Thymus (tissue), 11 donors: Measurements from ENCODE around the gene TACC3. TPM values are rescaled to one million over a fixed set of nuclear protein-coding genes. Genes with fewer than 3 reads are reported as not detected.

Experiments used
- DNase-seq, 9 donors: peaks; one replicate each; pipeline ENCODE4 v3.0.0-alpha.2; 2013; ENCODE audit warnings: low spot score in 9 of 9, low read depth in 6 of 9, missing footprints in 1 of 9
- H3K27ac ChIP-seq, 2 donors: one replicate each; pipeline ENCODE4 v1.5.1; 2013; ENCODE audit warnings: control low read depth in 1 of 2, low read depth in 1 of 2, low read length in 1 of 2, mild to moderate bottlenecking in 1 of 2, moderate library complexity in 1 of 2
- H3K27me3 ChIP-seq, 2 donors: one replicate each; pipeline ENCODE4 v1.5.1; 2013; ENCODE audit warnings: low read length in 1 of 2; ENCODE audit not compliant: control insufficient read depth in 2 of 2, insufficient read depth in 1 of 2
- H3K36me3 ChIP-seq, 2 donors: one replicate each; pipeline ENCODE4 v1.5.1; 2013; ENCODE audit warnings: low read length in 1 of 2, mild to moderate bottlenecking in 1 of 2, moderate library complexity in 1 of 2; ENCODE audit not compliant: control insufficient read depth in 2 of 2, insufficient read depth in 2 of 2
- H3K4me1 ChIP-seq, 2 donors: one replicate each; pipeline ENCODE4 v1.5.1; 2013; ENCODE audit warnings: low read length in 2 of 2; ENCODE audit not compliant: control insufficient read depth in 2 of 2, insufficient read depth in 2 of 2
- H3K4me3 ChIP-seq, 2 donors: one replicate each; pipeline ENCODE4 v1.5.1; 2013; ENCODE audit warnings: low read length in 2 of 2, control low read depth in 1 of 2, mild to moderate bottlenecking in 1 of 2
- H3K9me3 ChIP-seq, 2 donors: one replicate each; pipeline ENCODE4 v1.5.1; 2013; ENCODE audit warnings: low read length in 1 of 2, mild to moderate bottlenecking in 1 of 2; ENCODE audit not compliant: control insufficient read depth in 2 of 2, insufficient read depth in 1 of 2
- WGBS: extraction: QIAGEN DNeasy Blood & Tissue Kit; methylation state at CpG from one replicate; pipeline ENCODE4 v1.1.7; 2013; 5-methylcytosine and 5-hydroxymethylcytosine counted together
- polyA plus RNA-seq: library from polyadenylated mRNA; stranded (reverse); fragments of 200-250 nt; gene quantifications from one replicate; pipeline ENCODE4 v1.2.3, GENCODE V29; 2013
- total RNA-seq: library from RNA; stranded (reverse); fragments of 120-200 nt; gene quantifications from one replicate; pipeline ENCODE4 v1.2.4, GENCODE V29; 2013
- donor health status: healthy.

The TACC3 gene
- total and polyA plus RNA-seq, 2 donors, result 31.4 to 46.7 TPM

GRCh38 chr4:1779588-1780382 is 58.5 kb downstream of the TACC3 start:
- no peak for DNase-seq
- Histone ChIP-seq H3K36me3 (no peaks in the 10 kb centered on the region), H3K27ac (no peak overlapping the region), H3K4me1 (peaks cover 0 to 14% of the 10 kb centered on the region in 2 donors), H3K27me3 (peaks cover 0 to 12% of the 10 kb centered on the region in 2 donors), H3K9me3 (peaks cover 0 to 6% of the 10 kb centered on the region in 2 donors), H3K4me3 (no peak overlapping the region)
- WGBS, result 94% methylated on average over 18 of the region's 18 CpGs

DNA sequence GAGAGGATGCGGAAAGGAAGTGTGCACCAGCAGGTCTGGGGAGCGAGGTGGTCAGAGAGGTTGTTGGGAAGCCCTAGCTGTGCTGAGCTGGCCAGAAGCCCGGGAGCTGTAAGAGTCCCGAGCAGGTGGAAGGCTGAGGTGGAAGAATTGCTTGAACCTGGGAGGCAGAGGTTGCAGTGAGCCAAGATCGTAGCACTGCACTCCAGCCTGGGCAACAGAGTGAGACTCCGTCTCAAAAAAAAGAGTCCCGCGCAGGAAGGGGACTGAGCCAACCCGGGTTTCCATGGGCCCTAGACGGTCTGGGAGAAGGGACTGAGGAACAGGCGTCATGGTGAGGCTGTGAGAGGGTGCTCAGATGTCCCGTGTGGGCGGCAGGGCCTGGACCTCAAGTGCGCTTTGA is 59.1 kb downstream of the TACC3 start:
- Histone ChIP-seq H3K9me3 (peaks cover 0 to 5% of the 10 kb centered on the region in 2 donors), H3K4me3 (no peak overlapping the region), H3K27me3 (peaks cover 0 to 14% of the 10 kb centered on the region in 2 donors), H3K27ac (no peak overlapping the region), H3K4me1 (peaks cover 0 to 14% of the 10 kb centered on the region in 2 donors), H3K36me3 (no peaks in the 10 kb centered on the region)
- 93% methylated on average over 14 of the region's 14 CpGs for WGBS
- DNase-seq, result no peak

DNA sequence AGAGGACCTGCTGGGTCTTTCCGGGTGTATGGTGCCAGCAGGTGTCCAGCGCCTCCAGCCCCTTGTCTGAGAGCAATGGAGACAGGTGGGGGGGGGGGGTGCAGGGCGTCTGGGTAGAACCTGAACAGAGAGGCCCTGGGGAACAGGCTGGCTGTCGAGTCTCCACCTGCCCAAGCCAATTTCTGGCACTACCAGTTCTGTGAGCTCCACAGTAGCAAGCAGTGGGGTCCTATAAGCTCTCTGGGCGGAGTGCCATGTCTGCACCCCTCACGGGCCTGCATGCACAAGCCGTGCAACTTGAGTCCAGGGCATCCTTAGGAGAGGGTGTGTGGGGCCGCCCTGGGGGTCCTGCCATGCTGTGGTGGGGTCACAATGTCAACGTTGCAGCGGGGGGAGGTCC is 61.7 kb downstream of the TACC3 start:
- Histone ChIP-seq H3K4me1 (no peaks in the 10 kb centered on the region), H3K4me3 (no peak overlapping the region)

DNA sequence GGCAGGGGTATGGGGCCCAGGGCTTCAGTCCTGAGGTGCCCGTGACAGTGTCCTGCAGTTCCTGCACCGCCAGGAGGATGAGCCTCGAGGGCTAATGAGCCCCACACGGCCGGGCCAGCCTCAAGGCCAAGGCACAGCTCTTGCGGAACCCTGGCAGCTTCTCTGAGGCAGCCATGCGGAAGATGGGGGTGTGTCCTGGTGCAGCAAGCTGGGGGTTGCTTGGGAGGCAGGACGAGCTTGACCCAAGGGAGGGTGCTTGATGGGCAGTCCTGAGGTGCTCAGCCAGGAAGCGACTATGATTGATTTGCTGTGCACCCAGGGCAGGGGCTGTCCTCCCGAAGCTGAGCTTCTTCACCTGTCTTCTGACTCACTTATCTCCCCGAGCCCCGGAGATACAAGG is 62.6 kb downstream of the TACC3 start:
- H3K27ac ChIP-seq, result no peak overlapping the region
- DNase-seq, result no peak
- no peaks in the 10 kb centered on the region for H3K4me1 ChIP-seq
- H3K36me3 ChIP-seq, result no peaks in the 10 kb centered on the region
- peaks cover 0 to 26% of the 10 kb centered on the region in 2 donors for H3K27me3 ChIP-seq
- no peak overlapping the region for H3K4me3 ChIP-seq
- no peaks in the 10 kb centered on the region for H3K9me3 ChIP-seq
- 92% methylated on average over 12 of the region's 12 CpGs for WGBS

More for the DNA sequence above, 61.7 kb downstream of the TACC3 start:
- WGBS, result 86% methylated on average over 10 of the region's 10 CpGs
- no peak for DNase-seq
- no peak overlapping the region for H3K27ac ChIP-seq
- no peaks in the 10 kb centered on the region for H3K36me3 ChIP-seq
- no peaks in the 10 kb centered on the region for H3K9me3 ChIP-seq
- H3K27me3 ChIP-seq, result peaks cover 0 to 25% of the 10 kb centered on the region in 2 donors

DNA sequence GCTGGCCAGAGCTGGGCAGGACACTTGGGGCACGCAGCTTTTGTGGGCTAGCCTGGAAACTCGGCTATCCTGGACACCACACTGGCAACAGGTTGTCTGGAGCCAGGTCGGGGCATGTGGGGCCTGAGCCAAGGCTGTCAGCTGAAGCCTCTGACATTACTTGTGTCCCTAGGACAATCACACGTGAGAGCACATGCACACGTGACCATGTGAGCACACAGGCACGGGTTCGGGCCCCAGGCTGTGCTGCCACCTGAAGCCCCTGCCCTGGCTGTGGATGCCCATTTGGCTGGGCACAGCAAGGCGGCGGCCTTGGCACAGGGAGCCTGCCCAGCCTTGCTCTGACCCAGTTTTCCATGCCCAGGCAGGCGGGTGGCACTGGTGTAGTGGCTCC is 63.1 kb downstream of the TACC3 start:
- no peak overlapping the region for H3K4me3 ChIP-seq
- no peaks in the 10 kb centered on the region for H3K9me3 ChIP-seq
- DNase-seq, result no peak
- WGBS, result 95% methylated on average over 10 of the region's 10 CpGs
- no peaks in the 10 kb centered on the region for H3K36me3 ChIP-seq
- H3K4me1 ChIP-seq, result no peaks in the 10 kb centered on the region
- peaks cover 0 to 30% of the 10 kb centered on the region in 2 donors for H3K27me3 ChIP-seq
- H3K27ac ChIP-seq, result no peak overlapping the region

GRCh38 chr4:1784789-1785591 is 63.7 kb downstream of the TACC3 start:
- H3K4me1 ChIP-seq, result no peaks in the 10 kb centered on the region

GRCh38 chr4:1785592-1785991 is 64.3 kb downstream of the TACC3 start:
- Histone ChIP-seq H3K4me1 (no peaks in the 10 kb centered on the region), H3K9me3 (no peaks in the 10 kb centered on the region), H3K36me3 (no peaks in the 10 kb centered on the region), H3K27me3 (peaks cover 5 to 42% of the 10 kb centered on the region in 2 donors), H3K27ac (no peak overlapping the region), H3K4me3 (no peak overlapping the region)
- no peak for DNase-seq
- WGBS, result 95% methylated on average over 11 of the region's 11 CpGs

More at GRCh38 chr4:1784789-1785591, 63.7 kb downstream of the TACC3 start:
- Histone ChIP-seq H3K27ac (no peak overlapping the region), H3K36me3 (no peaks in the 10 kb centered on the region), H3K27me3 (peaks cover 0 to 36% of the 10 kb centered on the region in 2 donors), H3K4me3 (no peak overlapping the region), H3K9me3 (no peaks in the 10 kb centered on the region)
- 91% methylated on average over 17 of the region's 17 CpGs for WGBS
- DNase-seq, result no peak

DNA sequence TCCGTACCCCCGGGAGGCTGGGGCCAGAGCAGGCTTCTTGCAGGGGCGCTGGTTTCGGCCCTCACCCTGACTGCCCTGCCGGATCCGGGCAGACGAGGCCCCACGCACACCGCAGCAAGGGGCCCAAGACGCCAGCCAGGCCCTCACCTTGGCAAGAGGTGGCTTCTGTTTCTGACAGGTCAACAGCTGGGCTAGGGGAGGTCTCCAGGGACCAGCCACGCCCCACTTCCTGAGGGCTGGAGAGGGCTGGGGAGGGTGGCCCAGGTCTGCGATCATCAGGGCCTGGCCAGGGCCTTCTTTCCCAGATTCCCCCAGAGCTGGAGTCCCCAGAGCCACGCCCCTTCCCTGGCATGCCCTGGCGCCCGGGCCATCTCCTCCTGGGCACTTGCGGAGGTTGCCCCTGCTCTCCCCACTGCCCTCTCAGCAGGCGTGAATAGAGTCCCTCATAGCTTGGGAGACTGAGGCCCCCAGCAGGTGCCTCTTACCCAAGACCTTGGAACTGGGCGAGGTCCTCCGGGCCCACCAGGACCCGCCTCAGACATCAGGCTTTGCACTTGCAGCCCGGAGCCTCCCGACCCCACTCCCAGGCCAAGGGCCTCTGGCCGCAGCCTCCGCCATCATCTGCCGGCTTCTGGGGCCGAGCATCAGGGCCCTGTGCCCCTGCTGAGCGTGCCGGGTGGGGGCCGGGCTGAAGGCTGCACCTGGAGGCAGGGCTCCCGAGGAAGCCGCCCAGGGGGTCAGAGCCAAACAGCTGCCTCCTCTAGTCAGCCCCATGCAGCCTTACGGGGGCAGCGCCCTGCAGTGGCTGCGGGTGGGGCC is 65.4 kb downstream of the TACC3 start:
- no peak overlapping the region for H3K4me3 ChIP-seq
- no peaks in the 10 kb centered on the region for H3K36me3 ChIP-seq
- peaks cover 6 to 54% of the 10 kb centered on the region in 2 donors for H3K27me3 ChIP-seq
- H3K27ac ChIP-seq, result no peak overlapping the region
- no peaks in the 10 kb centered on the region for H3K4me1 ChIP-seq
- H3K9me3 ChIP-seq, result no peaks in the 10 kb centered on the region
- WGBS, result 94% methylated on average over 34 of the region's 34 CpGs
- DNase-seq, result no peak
